ENCODE measurements around the gene TRPV4. TPM values are rescaled to one million over a fixed set of nuclear protein-coding genes. Genes with fewer than 3 reads are reported as not detected.

The TRPV4 gene
- total RNA-seq, 4 donors from 2014 or later = 0.39 to 1.6 (median 1.3) TPM; not detected in 1

- intact Hi-C loops (cut with DNase I) = no loop called here
- Histone ChIP-seq H3K27me3 (no peaks in the 10 kb centered on the region), H3K4me3 (replicated peaks in 1 of 3) (no peak overlapping the region), H3K27ac (no peak overlapping the region), H3K36me3 (no peaks in the 10 kb centered on the region), H3K9me3 (no peaks in the 10 kb centered on the region), H3K4me1 (no peaks in the 10 kb centered on the region)
- no peak for DNase-seq
- 77 to 87% methylated on average over 8 to 10 of the region's 10 CpGs for WGBS, 2 donors
- TF ChIP-seq POLR2A (IDR thresholded peaks at IDR 0.05) = no peak
- TF ChIP-seq, protein P1, sequence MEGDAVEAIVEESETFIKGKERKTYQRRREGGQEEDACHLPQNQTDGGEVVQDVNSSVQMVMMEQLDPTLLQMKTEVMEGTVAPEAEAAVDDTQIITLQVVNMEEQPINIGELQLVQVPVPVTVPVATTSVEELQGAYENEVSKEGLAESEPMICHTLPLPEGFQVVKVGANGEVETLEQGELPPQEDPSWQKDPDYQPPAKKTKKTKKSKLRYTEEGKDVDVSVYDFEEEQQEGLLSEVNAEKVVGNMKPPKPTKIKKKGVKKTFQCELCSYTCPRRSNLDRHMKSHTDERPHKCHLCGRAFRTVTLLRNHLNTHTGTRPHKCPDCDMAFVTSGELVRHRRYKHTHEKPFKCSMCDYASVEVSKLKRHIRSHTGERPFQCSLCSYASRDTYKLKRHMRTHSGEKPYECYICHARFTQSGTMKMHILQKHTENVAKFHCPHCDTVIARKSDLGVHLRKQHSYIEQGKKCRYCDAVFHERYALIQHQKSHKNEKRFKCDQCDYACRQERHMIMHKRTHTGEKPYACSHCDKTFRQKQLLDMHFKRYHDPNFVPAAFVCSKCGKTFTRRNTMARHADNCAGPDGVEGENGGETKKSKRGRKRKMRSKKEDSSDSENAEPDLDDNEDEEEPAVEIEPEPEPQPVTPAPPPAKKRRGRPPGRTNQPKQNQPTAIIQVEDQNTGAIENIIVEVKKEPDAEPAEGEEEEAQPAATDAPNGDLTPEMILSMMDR (IDR thresholded peaks at IDR 0.05) = no peak
Observed at GRCh38 chr12:109781668-109782325, 51.4 kb downstream of the TRPV4 start.

- Histone ChIP-seq H3K36me3 (no peaks in the 10 kb centered on the region), H3K4me3 (replicated peaks in 1 of 3) (no peak overlapping the region), H3K4me1 (no peaks in the 10 kb centered on the region), H3K9me3 (no peaks in the 10 kb centered on the region), H3K27me3 (no peaks in the 10 kb centered on the region), H3K27ac (no peak overlapping the region)
- no peak for DNase-seq
- no peak for TF ChIP-seq POLR2A (IDR thresholded peaks at IDR 0.05)
- TF ChIP-seq, protein P1 (IDR thresholded peaks at IDR 0.05) = no peak
- intact Hi-C loops (cut with DNase I) = no loop called here
- WGBS, 2 donors = 84 to 92% methylated on average over 6 of the region's 6 CpGs
Observed at GRCh38 chr12:109779382-109779781, 53.8 kb downstream of the TRPV4 start.

GRCh38 chr12:109778684-109779083 lies 54.5 kb downstream of the TRPV4 start:
- no peak for TF ChIP-seq POLR2A (IDR thresholded peaks at IDR 0.05)
- TF ChIP-seq, protein P1 (IDR thresholded peaks at IDR 0.05) = no peak
- Histone ChIP-seq H3K4me3 (replicated peaks in 1 of 3) (no peak overlapping the region), H3K9me3 (no peaks in the 10 kb centered on the region), H3K27me3 (no peaks in the 10 kb centered on the region), H3K36me3 (no peaks in the 10 kb centered on the region), H3K27ac (no peak overlapping the region), H3K4me1 (peaks cover 0 to under 1% of the 10 kb centered on the region in 2 donors)
- intact Hi-C loops (cut with DNase I) = no loop called here
- WGBS, 2 donors = 93 to 98% methylated on average over 1 of the region's 1 CpG
- DNase-seq = no peak

- 46 to 49% methylated on average over 5 of the region's 5 CpGs for WGBS, 2 donors
- Histone ChIP-seq H3K36me3 (no peaks in the 10 kb centered on the region), H3K4me1 (peaks cover 0 to 8% of the 10 kb centered on the region in 2 donors), H3K4me3 (replicated peaks in 1 of 3) (no peak overlapping the region), H3K9me3 (no peaks in the 10 kb centered on the region), H3K27me3 (no peaks in the 10 kb centered on the region), H3K27ac (no peak overlapping the region)
- DNase-seq = no peak
- intact Hi-C loops (cut with DNase I) = no loop called here
- no peak for TF ChIP-seq POLR2A (IDR thresholded peaks at IDR 0.05)
- TF ChIP-seq, protein P1 (IDR thresholded peaks at IDR 0.05) = no peak
Observed at GRCh38 chr12:109777544-109777943, 55.7 kb downstream of the TRPV4 start.

- H3K4me1 ChIP-seq = peaks cover 0 to 8% of the 10 kb centered on the region in 2 donors
- intact Hi-C loops (cut with DNase I) = no loop called here
Observed at GRCh38 chr12:109776624-109777023, 56.6 kb downstream of the TRPV4 start.

More at GRCh38 chr12:109776624-109777023, 56.6 kb downstream of the TRPV4 start:
- DNase-seq = no peak
- WGBS, 2 donors = 76 to 83% methylated on average over 9 of the region's 9 CpGs
- Histone ChIP-seq H3K27ac (no peak overlapping the region), H3K27me3 (no peaks in the 10 kb centered on the region), H3K9me3 (no peaks in the 10 kb centered on the region), H3K36me3 (no peaks in the 10 kb centered on the region), H3K4me3 (replicated peaks in 1 of 3) (no peak overlapping the region)
- TF ChIP-seq, protein P1 (IDR thresholded peaks at IDR 0.05) = no peak
- TF ChIP-seq POLR2A (IDR thresholded peaks at IDR 0.05) = no peak
